DMS114 treated with DMSO at 0.1 percent for 48 hours (cell line): ENCODE results near the gene SETD6.
"Not testable (repeated sequence)": the region's sequence is repeated elsewhere in the genome, so short reads cannot be mapped to it uniquely, and the experiment has no call there.

Experiments used
- DNase-seq: peaks from one replicate; lab custom pipeline; 2025; ENCODE audit not compliant: unreplicated experiment; lab: John Stamatoyannopoulos, UW

The SETD6 gene

DNA sequence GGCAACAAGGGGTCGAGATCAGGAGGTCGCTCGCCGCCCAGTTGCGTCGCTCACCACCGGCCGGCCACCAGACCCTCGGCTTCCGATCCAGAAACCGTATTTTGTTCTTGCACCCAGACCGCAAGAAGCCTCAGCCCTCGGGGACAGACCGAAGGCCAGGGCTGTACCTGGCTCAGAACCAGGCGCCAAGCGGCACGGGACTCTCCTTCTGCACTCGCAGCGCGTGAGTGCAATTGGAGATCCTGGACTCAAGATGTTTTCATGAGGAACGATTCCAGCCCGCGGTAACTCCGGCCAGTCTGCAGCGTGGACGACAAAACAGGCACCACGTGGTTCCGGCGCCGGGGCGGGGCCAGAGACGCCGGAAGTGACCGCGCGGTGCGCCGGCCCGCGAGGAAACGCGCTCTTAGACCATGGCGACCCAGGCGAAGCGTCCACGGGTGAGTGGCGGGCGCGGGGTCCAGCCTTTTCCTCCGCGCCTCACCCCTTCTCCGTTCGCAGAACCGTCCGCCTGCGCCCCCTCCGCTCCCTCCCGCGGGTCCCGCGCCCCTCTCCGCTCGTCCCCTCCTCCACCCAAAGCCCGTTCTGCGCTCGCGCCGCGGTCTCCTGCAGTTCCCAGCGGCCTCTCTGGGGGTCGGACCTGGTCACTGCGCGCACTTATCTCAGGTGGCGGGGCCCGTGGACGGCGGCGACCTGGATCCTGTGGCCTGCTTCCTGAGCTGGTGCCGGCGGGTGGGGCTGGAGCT lies at the start of gene SETD6:
SETD6 (plus strand) TSS at position 393 of the 746 bp plus-strand sequence; CDS start at position 414, 21 bp downstream.
- peak; percentile 83 for DNase-seq

- no peak for DNase-seq
Measured at GRCh38 chr16:58465817-58466216, 49.5 kb upstream of the SETD6 start.

DNA sequence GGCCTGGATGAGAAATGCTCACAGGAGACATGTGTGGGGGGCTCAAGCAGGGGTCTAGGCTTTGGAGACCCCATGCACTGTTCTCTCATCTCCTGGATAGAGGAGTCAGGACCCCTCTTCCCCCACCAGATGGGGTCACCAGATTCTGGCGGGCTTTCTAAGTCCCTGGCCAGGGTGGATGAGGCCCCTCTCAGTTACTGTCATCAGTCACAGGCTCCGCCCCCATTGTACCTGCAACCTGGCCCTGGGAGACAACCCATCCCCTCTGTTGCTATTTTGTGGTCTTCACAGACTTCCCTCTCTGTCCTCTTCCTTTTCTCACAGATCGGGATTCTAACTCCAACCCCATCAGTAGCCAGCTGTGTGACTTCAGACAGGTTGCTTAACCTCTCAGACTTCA lies 48.9 kb upstream of the SETD6 start:
- DNase-seq, result no peak

- no peak for DNase-seq
Measured at GRCh38 chr16:58467905-58468304, 47.4 kb upstream of the SETD6 start.

DNA sequence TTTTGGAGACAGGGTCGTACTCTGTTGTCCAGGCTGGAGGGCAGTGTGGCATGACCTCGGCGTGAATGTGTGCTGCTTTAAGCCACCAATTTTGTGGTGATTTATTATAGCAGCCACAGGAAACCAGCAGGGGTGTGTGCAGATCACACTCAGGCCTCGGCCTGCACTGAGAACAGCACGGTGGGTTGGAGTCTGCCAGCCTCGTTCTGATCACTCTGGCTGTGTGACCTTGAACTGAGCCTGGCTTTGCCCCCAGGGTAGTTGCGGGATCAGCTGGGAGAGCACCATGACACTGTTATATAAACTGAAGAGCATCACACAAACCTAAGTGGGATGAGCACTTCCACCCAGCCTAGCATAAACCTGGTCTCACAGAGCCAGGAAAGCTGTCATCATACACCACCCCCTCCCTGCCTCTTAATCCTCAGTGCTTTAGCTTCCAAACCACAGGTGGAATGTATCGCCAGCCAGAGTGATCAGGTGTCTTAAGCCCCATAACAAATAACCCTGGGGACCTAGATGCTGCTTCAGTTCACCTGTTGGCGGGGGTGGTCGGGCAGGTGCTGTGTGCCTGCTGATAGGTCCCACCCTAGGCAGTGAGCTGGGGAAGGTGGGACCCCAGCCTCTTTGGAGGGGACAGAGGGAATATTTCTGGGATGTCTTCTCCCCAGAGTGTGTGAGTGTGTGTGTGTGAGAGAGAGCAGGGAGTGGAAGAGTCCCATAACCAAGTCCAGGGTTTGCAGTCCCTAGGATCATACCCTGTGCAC lies 43.9 kb upstream of the SETD6 start:
- no peak for DNase-seq

- no peak for DNase-seq
Measured at GRCh38 chr16:58472266-58472665, 43.1 kb upstream of the SETD6 start.

- no peak for DNase-seq
Measured at GRCh38 chr16:58472827-58473226, 42.5 kb upstream of the SETD6 start.

DNA sequence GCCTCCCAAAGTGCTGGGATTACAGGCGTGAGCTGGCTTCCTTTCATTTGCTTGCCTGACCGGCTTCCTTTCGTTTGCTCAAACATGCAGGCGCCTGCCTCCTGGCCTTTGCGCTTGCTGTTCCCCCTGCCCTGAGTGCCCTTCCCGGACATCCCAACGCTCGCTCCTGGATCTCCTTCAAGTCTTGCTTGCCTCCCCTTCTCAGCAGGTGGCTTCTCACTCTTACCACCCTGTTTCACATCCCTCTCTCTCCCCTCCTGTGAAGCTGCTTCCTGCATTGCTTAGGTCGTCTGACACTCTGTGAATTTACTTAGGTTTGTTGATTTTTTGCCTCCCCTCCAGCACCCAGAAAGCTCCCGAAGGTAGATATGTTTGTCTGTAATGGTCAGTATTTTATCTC lies 41.0 kb upstream of the SETD6 start:
- no peak for DNase-seq

DNA sequence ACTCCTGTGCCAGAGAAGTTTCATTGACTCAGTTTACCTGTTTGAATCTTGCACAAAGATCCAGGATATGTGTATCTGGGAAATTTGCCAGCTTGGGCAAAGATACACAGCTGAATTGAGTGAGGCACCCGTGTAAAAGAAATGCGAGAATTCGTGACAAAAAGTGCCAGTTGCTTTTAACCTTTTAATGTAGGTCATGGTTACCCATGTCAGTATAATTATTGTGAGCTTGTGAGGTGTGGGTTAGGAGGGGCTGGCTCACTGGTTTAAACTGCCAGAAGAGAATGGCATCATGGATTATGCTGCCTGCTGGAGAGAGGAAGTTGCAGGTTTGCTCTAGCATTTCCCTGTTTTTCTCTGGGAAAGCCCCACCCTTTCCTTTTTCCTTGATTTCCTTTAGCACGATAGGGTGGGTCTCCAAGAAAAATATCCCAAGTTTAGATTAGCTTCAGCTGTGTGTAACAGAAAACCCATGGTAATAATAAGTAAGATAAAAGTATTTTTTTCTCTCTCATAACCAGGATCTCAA lies 40.2 kb upstream of the SETD6 start:
- DNase-seq, result no peak

DNA sequence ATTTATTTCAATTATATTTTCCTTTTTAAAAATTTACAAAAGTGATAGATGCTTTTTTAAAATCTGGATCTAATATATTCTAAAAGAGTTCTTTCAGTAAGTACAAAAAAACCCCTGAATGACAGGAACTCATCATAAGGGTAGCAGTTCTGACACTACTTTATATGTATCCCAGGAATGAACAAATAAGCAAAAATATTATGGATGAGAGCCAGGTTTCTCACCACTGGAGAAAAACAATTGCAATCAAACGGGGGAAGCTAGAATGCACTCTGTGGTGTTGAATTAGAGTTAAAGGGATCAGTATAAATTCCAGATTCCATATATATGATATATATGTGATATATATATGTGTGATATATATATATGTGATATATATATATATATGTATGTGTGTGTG lies 38.5 kb upstream of the SETD6 start:
- no peak for DNase-seq

GRCh38 chr16:58478427-58478826 lies 36.9 kb upstream of the SETD6 start:
- no peak for DNase-seq

DNA sequence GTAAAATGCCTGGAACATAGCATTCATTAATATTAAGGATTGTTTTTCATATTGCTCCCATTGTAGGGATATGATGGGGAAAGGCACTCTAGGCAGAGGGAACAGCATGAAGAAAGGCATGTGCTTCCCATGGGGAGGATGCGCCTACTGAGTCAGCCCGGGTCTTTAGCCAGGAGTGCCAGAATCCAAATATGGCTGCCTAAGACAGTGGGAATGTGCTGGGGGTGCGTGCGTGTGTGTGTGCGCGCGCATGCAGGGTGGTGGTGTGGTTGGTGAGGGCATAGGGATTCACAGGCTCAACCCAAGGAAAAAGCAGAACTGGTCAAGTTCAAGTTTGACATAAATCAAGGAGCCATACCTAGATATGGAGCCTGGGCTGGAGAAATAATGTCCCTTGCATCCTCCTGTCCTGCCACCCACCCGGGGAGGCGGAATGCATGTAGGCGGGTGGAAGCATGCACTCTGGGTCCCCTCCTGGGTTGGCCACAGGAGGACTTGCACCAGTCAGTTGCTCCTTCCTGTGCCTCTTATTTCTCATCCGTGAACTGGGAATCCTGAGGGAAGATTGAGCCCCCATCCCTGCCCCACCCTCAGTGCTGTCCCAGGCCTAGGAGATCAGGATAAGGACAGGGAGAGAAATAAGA lies 34.0 kb upstream of the SETD6 start:
- DNase-seq, result no peak

DNA sequence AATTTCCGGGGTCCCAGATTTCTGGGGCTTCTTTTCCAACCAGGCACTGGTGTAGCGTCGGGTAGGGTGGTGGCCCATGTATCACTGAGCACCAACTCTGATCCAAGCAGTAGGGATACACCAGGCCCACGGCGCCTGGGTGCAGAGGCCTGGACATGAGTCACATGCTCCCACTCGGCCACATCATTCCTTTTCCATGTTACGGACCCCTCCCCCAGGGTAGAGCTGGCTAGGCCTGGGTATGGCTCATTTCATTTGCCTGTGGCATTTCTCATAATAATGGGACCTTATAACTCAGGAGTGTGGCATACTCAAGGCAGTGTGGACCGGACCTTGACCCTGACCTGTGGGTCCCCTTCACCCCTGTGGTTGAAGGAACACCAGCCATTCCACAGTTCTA lies 33.4 kb upstream of the SETD6 start:
- no peak for DNase-seq

- no peak for DNase-seq
Measured at GRCh38 chr16:58485184-58485887, 30.0 kb upstream of the SETD6 start.

DNA sequence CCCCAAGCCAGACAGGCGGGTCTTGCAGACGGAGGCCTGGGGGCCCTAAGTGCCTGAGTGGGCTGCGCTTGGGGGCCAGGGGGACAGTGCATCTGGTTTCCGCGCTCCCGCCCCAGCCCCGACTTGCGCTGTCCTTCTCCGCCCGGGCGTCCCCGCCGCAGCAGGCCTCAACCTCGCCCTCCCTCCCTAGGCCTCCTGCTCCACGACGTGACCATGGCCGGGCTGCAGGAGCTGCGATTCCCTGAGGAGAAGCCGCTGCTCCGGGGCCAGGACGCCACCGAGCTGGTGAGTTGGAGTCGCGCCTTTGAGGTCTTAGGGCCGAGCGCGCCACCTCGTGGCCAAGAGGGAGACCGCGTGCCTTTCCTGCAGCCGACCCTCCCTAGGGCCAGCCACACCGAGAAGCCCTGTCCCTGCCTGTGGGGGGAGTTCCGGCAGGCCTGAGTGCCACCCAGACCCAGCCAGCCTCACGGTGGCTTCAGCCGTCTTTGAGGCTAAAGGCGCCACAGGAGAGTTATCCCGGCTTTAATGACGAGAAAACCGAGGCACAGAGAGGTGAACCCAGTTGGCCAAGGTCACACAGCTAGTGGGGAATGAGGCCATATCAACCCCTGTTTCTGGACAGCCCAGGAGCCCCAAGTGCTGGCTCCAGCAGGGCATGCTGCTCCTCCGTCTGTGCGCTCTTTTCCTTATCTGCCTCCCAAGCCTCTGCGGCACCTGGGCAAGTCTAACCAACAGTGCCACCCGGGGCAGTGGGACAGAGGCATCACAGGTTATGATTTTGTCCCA lies 27.6 kb upstream of the SETD6 start:
- DNase-seq, result peak; percentile 86

DNA sequence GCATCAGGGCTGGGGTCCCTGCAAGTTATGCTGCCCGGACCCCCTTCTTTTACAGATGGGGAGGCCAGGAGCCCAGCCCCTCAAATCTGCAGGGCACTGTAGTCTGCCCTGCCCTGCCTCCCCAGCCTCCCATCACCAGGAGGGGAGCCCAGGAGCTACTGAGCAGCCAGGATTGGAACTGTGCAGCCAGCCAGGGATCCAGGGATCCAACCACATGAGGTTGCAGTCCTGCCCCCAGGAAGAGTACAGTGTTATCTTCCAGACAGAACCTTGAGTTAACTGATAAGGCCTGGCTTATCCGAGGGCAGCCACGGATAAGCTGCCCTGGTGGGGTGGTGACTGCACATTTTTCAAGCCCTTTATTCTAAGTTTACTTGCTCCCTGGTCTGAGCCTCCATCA lies 26.8 kb upstream of the SETD6 start:
- no peak for DNase-seq

DNA sequence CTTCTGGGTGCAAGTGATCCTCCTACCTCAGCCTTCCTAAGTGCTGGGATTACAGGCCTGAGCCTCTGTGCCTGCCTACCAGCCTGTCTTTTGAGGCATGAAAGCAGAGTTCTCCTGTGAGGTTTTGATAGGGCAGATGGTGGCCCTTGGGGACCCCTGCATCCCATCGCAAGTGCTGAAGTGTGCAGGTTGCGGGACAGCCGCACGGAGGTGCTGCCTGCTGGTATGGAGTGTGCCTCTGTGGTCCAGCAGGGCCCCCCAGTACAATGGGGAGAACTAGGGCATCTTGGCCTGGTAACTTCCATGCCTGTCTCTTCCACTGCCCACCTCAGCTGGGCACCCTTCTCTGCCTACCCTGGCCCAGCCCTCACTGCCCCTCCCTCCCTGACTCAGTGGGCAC lies 25.3 kb upstream of the SETD6 start:
- DNase-seq, result no peak

- DNase-seq, result not testable (repeated sequence)
Measured at GRCh38 chr16:58490539-58490938, 24.8 kb upstream of the SETD6 start.

GRCh38 chr16:58492066-58492465 lies 23.3 kb upstream of the SETD6 start:
- DNase-seq, result no peak

DNA sequence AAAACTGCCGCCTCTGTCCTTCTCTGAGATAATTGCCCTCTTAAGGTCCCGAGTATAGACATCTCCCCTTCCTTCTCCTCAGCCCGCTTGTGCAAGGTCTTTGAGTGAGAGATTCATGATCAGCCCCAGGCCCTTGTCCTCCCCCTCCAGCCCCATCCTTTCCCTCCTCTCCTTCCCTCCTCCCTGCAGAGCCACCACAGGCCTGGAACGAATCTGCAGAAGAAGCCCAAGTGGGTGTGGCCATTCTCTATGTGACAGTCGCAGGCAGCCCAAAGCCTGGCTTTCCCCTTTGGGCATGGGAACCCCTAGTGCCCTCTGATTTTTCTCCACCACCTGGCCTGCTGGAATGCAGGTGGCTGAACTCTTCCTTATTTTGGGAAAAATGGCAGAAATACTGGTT lies 22.6 kb upstream of the SETD6 start:
- no peak for DNase-seq
